Stomach (tissue), 4 donors: ENCODE data around the gene EIF1AD.

Experiments used
- EP300 ChIP-seq: sonication (generic); formaldehyde crosslinking; IDR thresholded peaks from one replicate; pipeline ENCODE4 v1.6.1; 2017; ENCODE audit warnings: antibody characterized with exemption
- POLR2A ChIP-seq, 4 donors: fragments of 450-650 bp; IDR thresholded peaks; one replicate each; pipeline ENCODE4 v1.6.1; 2016; ENCODE audit warnings: antibody characterized with exemption in 4 of 4, control low read depth in 2 of 4, mild to moderate bottlenecking in 1 of 4, moderate library complexity in 1 of 4
- POLR2AphosphoS5 ChIP-seq, 3 donors: sonication (generic); formaldehyde crosslinking; IDR thresholded peaks; one replicate each; pipeline ENCODE4 v1.6.1; 2016; ENCODE audit warnings: antibody characterized with exemption in 3 of 3
- TF ChIP-seq, protein P1 (sequence below), 7 experiments: fragments of 450-650 bp in 4 of 7; fragments of 200-600 bp in 3 of 7; sonication (generic) in 3 of 7; IDR thresholded peaks; one replicate each; pipeline ENCODE4 v1.5.1; 2016 to 2019; ENCODE audit warnings: antibody characterized with exemption in 7 of 7, control low read depth in 2 of 7, mild to moderate bottlenecking in 1 of 7

DNA sequence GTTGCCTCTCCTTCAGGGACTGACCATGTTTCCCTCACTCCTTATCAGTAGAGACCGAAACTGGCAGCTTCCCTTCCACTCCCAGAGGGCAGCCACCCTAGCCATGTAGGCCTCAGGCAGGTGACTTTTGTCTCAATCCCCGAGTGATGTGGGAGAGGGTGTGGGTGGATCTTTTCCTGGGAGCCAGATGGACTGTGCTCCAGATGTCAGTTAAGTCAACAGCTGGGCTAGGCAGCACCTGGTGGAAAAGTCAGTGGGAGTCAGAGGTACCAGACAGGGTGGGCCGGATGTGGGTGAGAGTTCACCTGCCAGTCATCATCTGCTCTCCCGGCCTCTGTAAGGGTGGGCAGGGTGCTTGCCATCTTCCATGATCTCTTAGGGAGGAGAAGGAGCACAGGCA lies 2.2 kb upstream of the EIF1AD start:
- TF ChIP-seq, protein P1, sequence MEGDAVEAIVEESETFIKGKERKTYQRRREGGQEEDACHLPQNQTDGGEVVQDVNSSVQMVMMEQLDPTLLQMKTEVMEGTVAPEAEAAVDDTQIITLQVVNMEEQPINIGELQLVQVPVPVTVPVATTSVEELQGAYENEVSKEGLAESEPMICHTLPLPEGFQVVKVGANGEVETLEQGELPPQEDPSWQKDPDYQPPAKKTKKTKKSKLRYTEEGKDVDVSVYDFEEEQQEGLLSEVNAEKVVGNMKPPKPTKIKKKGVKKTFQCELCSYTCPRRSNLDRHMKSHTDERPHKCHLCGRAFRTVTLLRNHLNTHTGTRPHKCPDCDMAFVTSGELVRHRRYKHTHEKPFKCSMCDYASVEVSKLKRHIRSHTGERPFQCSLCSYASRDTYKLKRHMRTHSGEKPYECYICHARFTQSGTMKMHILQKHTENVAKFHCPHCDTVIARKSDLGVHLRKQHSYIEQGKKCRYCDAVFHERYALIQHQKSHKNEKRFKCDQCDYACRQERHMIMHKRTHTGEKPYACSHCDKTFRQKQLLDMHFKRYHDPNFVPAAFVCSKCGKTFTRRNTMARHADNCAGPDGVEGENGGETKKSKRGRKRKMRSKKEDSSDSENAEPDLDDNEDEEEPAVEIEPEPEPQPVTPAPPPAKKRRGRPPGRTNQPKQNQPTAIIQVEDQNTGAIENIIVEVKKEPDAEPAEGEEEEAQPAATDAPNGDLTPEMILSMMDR (IDR thresholded peaks at IDR 0.05) = no peak
- no peak for TF ChIP-seq POLR2A (IDR thresholded peaks at IDR 0.05)
- no peak for TF ChIP-seq POLR2AphosphoS5 (IDR thresholded peaks at IDR 0.05)
- no peak for TF ChIP-seq EP300
